ENCODE measurements around the gene ADCY9. TPM values are rescaled to one million over a fixed set of nuclear protein-coding genes. Genes with fewer than 3 reads are reported as not detected.

ADCY9 gene
- total RNA-seq, 1 experiment from 2014 or later = 10.5 TPM

- POLR2A ChIA-PET (ENCODE audit: unreplicated experiment) = no interaction called here
- no peak for DNase-seq
- no peaks in the 10 kb centered on the region for H3K27me3 ChIP-seq (ENCODE audit: insufficient read depth, low read depth)
- no peaks in the 10 kb centered on the region for H3K79me2 ChIP-seq (ENCODE audit: low read depth)
- H3K4me3 ChIP-seq = no peak overlapping the region
- no peaks in the 10 kb centered on the region for H4K20me1 ChIP-seq (ENCODE audit: insufficient read depth)
- no peak overlapping the region for H3K27ac ChIP-seq
- H3F3A ChIP-seq (ENCODE audit: insufficient read depth, low read depth) = no peaks in the 10 kb centered on the region
- no peaks in the 10 kb centered on the region for H3K9me2 ChIP-seq (ENCODE audit: insufficient read depth)
- H2AFZ ChIP-seq = no peak overlapping the region
- no peaks in the 10 kb centered on the region for H3K4me1 ChIP-seq (replicated peaks; ENCODE audit: insufficient read depth)
- TF ChIP-seq CTCF (conservative IDR thresholded peaks at IDR 0.05) = no peak
- no TSS peak for BruUV-seq (replicated peaks)
- no peaks in the 10 kb centered on the region for H3K36me3 ChIP-seq (ENCODE audit: low read depth)
- no peak overlapping the region for H3K4me2 ChIP-seq
- no peaks in the 10 kb centered on the region for H3K9me3 ChIP-seq (ENCODE audit: insufficient read depth, low read depth)
- intact Hi-C loops (cut with micrococcal nuclease; ENCODE audit: unreplicated experiment) = no loop called here
- CTCF ChIA-PET = no interaction called here
These were observed 34.7 kb downstream of the ADCY9 start for GRCh38 chr16:4081521-4082021.

- no peaks in the 10 kb centered on the region for H3K9me3 ChIP-seq (ENCODE audit: insufficient read depth, low read depth)
- H3K4me2 ChIP-seq = no peak overlapping the region
- no peak for DNase-seq
- ChIA-PET POLR2A (ENCODE audit: unreplicated experiment) (no interaction called here), CTCF (no interaction called here)
- no peaks in the 10 kb centered on the region for H3K4me1 ChIP-seq (replicated peaks; ENCODE audit: insufficient read depth)
- no peak overlapping the region for H2AFZ ChIP-seq
- H3K36me3 ChIP-seq (ENCODE audit: low read depth) = no peaks in the 10 kb centered on the region
- no peak for TF ChIP-seq EZH2 (IDR thresholded peaks at IDR 0.05; ENCODE audit: low read depth)
- TF ChIP-seq CTCF (conservative IDR thresholded peaks at IDR 0.05) = no peak
- H3K4me3 ChIP-seq = no peak overlapping the region
- H3K27me3 ChIP-seq (ENCODE audit: insufficient read depth, low read depth) = no peaks in the 10 kb centered on the region
- no peak overlapping the region for H3K27ac ChIP-seq
- no peaks in the 10 kb centered on the region for H4K20me1 ChIP-seq (ENCODE audit: insufficient read depth)
- intact Hi-C loops (cut with micrococcal nuclease; ENCODE audit: unreplicated experiment) = no loop called here
- no peaks in the 10 kb centered on the region for H3F3A ChIP-seq (ENCODE audit: insufficient read depth, low read depth)
- H3K9me2 ChIP-seq (ENCODE audit: insufficient read depth) = no peaks in the 10 kb centered on the region
- BruUV-seq (replicated peaks) = no TSS peak
- H3K79me2 ChIP-seq (ENCODE audit: low read depth) = no peaks in the 10 kb centered on the region
These were observed 35.2 kb downstream of the ADCY9 start for GRCh38 chr16:4081047-4081446.

- H3K4me1 ChIP-seq (replicated peaks; ENCODE audit: insufficient read depth) = no peaks in the 10 kb centered on the region
- H3K9me3 ChIP-seq (ENCODE audit: insufficient read depth, low read depth) = no peaks in the 10 kb centered on the region
- ChIA-PET POLR2A (ENCODE audit: unreplicated experiment) (no interaction called here), CTCF (no interaction called here)
- no TSS peak for BruUV-seq (replicated peaks)
- no peaks in the 10 kb centered on the region for H3K27me3 ChIP-seq (ENCODE audit: insufficient read depth, low read depth)
- no peak for DNase-seq
- no peaks in the 10 kb centered on the region for H3K36me3 ChIP-seq (ENCODE audit: low read depth)
- no peak overlapping the region for H3K4me2 ChIP-seq
- H2AFZ ChIP-seq = no peak overlapping the region
- H3K27ac ChIP-seq = no peak overlapping the region
- no peak for TF ChIP-seq CTCF (conservative IDR thresholded peaks at IDR 0.05)
- no peak for TF ChIP-seq EZH2 (IDR thresholded peaks at IDR 0.05; ENCODE audit: low read depth)
- H4K20me1 ChIP-seq (ENCODE audit: insufficient read depth) = no peaks in the 10 kb centered on the region
- peaks cover 8% of the 10 kb centered on the region; the same call in 1 of the 2 replicates for H3F3A ChIP-seq (ENCODE audit: insufficient read depth, low read depth)
- no peak overlapping the region for H3K4me3 ChIP-seq
- H3K9me2 ChIP-seq (ENCODE audit: insufficient read depth) = no peaks in the 10 kb centered on the region
- no peaks in the 10 kb centered on the region for H3K79me2 ChIP-seq (ENCODE audit: low read depth)
- intact Hi-C loops (cut with micrococcal nuclease; ENCODE audit: unreplicated experiment) = no loop called here
These were observed 39.0 kb downstream of the ADCY9 start for GRCh38 chr16:4077174-4077649.

Data from PC-9 (cell line).